Measurements from ENCODE around the gene PEX19.

PEX19 gene, protein sequence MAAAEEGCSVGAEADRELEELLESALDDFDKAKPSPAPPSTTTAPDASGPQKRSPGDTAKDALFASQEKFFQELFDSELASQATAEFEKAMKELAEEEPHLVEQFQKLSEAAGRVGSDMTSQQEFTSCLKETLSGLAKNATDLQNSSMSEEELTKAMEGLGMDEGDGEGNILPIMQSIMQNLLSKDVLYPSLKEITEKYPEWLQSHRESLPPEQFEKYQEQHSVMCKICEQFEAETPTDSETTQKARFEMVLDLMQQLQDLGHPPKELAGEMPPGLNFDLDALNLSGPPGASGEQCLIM
- total RNA-seq: 28.2 to 51.0 (median 43.8) reads per million in 9 experiments

DNA sequence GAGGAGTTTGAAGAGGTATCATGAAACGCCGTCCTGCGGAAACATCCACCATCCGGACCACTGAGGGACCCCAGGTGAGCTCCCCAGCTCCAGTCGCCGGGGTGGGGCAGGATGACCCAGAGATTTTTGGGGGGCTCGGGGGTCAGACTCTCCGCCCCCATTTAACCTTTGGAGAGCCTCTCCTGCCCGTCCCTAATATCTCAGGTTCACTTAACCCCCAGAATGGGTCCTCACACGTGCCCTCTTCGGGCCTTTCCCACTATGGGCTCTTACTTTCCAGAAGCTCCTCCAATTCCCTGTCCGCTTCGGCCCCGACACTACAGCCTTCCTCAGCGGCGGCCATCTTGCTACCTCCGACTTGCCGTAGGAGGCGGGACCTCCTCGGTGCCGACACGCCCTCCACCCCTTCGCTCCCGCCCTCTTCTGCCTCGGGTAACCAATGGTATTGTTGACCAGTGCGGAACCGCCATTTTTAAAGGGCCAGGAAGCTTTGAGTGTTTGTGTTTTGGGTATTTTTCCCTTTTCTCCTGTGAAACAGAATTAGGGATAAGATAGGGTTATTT is at the start of gene PEX19:
Gene PEX19 (minus strand): TSS at position 352 of the 563 bp plus-strand sequence. CDS start 9 bp downstream, at position 343.
- no peaks in the 10 kb centered on the region for H3K27me3 Mint-ChIP-seq
- no peaks in the 10 kb centered on the region for H3K9me3 Mint-ChIP-seq
- peaks cover 53% of the 10 kb centered on the region for H3K36me3 Mint-ChIP-seq (ENCODE audit: insufficient read depth)
- H3K4me1 Mint-ChIP-seq (ENCODE audit: low read depth in 2 of 2): peaks cover 22 to 26% of the 10 kb centered on the region in 2 donors
- DNase-seq: peak; percentile 93 to 96 (median 94)
- H3K4me3 Mint-ChIP-seq: peak within 1 kb of the TSS; percentile 99 to 100
- peak within 1 kb of the TSS; percentile 93 to 98 for H3K27ac Mint-ChIP-seq
- ATAC-seq (replicated peaks): peak; percentile 100

DNA sequence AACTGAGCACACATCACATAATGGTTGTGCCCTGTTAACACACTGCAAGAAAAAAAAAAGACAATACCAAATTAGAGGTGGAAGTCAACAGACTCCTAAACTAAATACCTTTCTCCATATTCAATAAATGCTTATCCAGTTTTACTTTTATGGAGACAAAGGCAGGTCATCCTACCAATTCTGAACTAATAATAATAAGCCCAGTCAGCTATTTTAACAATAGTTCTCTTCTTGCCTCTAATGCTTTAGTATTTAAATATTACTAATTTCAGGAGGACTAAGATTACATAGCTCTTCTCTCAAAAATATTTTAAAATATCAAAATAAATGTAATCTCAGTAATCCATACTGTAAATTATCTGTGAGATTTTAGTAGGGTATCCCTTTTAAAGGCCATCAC is 47.6 kb upstream of the PEX19 start:
- Mint-ChIP-seq H3K4me1 (ENCODE audit: low read depth in 2 of 2) (peaks cover 7 to 12% of the 10 kb centered on the region in 2 donors), H3K27ac (no peak overlapping the region), H3K36me3 (ENCODE audit: insufficient read depth) (peaks cover 88% of the 10 kb centered on the region), H3K27me3 (no peaks in the 10 kb centered on the region), H3K4me3 (no peak overlapping the region), H3K9me3 (no peaks in the 10 kb centered on the region)
- no peak for DNase-seq
- ATAC-seq (replicated peaks): no peak

GRCh38 chr1:160330119-160330518 is 45.2 kb upstream of the PEX19 start:
- DNase-seq: no peak
- peaks cover 89% of the 10 kb centered on the region for H3K36me3 Mint-ChIP-seq (ENCODE audit: insufficient read depth)
- H3K27me3 Mint-ChIP-seq: no peaks in the 10 kb centered on the region
- H3K4me3 Mint-ChIP-seq: no peak overlapping the region
- peaks cover 7 to 15% of the 10 kb centered on the region in 2 donors for H3K4me1 Mint-ChIP-seq (ENCODE audit: low read depth in 2 of 2)
- H3K27ac Mint-ChIP-seq: peak overlapping the region; percentile 29 to 63
- no peak for ATAC-seq (replicated peaks)
- no peaks in the 10 kb centered on the region for H3K9me3 Mint-ChIP-seq

GRCh38 chr1:160328184-160328583 is 43.3 kb upstream of the PEX19 start:
- no peak overlapping the region for H3K4me3 Mint-ChIP-seq
- peaks cover 7 to 15% of the 10 kb centered on the region in 2 donors for H3K4me1 Mint-ChIP-seq (ENCODE audit: low read depth in 2 of 2)
- no peaks in the 10 kb centered on the region for H3K27me3 Mint-ChIP-seq
- no peak overlapping the region for H3K27ac Mint-ChIP-seq
- H3K9me3 Mint-ChIP-seq: no peaks in the 10 kb centered on the region
- peaks cover 91% of the 10 kb centered on the region for H3K36me3 Mint-ChIP-seq (ENCODE audit: insufficient read depth)
- DNase-seq: no peak
- no peak for ATAC-seq (replicated peaks)

DNA sequence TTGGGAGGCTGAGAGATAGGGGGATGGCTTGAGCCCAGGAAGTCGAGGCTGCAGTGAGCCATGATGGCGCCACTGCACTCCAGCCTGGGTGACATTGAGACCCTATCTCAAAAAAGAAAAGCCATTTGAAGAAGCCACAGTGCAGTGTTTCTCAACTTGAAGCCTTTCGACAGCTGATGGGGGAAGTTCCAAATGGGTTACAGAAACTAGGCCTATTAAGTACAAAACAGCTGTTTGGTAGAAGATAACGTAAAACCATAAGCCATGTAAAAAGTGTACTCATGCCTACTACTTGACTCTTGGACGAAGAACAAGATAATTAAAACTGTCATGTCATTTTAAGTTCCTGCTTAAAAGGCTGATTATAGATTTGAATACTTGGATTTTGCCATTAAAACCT is 41.5 kb upstream of the PEX19 start:
- Mint-ChIP-seq H3K4me1 (ENCODE audit: low read depth in 2 of 2) (peaks cover 12 to 21% of the 10 kb centered on the region in 2 donors), H3K4me3 (no peak overlapping the region), H3K27me3 (no peaks in the 10 kb centered on the region), H3K9me3 (no peaks in the 10 kb centered on the region), H3K27ac (peak overlapping the region in 1 of 2 donors; percentile 46), H3K36me3 (ENCODE audit: insufficient read depth) (peaks cover 88% of the 10 kb centered on the region)
- ATAC-seq (replicated peaks) (no peak), DNase-seq (no peak)

GRCh38 chr1:160325252-160325651 is 40.3 kb upstream of the PEX19 start:
- peaks cover 88% of the 10 kb centered on the region for H3K36me3 Mint-ChIP-seq (ENCODE audit: insufficient read depth)

GRCh38 chr1:160322831-160323230 is 37.9 kb upstream of the PEX19 start:
- Mint-ChIP-seq H3K27ac (no peak overlapping the region), H3K4me3 (no peak overlapping the region), H3K9me3 (no peaks in the 10 kb centered on the region), H3K4me1 (ENCODE audit: low read depth in 2 of 2) (peaks cover 8 to 34% of the 10 kb centered on the region in 2 donors), H3K27me3 (no peaks in the 10 kb centered on the region), H3K36me3 (ENCODE audit: insufficient read depth) (peaks cover 88% of the 10 kb centered on the region)
- ATAC-seq (replicated peaks): no peak
- no peak for DNase-seq

More at GRCh38 chr1:160325252-160325651, 40.3 kb upstream of the PEX19 start:
- Mint-ChIP-seq H3K27ac (peak overlapping the region in 1 of 2 donors; percentile 20), H3K4me3 (no peak overlapping the region), H3K4me1 (ENCODE audit: low read depth in 2 of 2) (peaks cover 12 to 29% of the 10 kb centered on the region in 2 donors), H3K27me3 (no peaks in the 10 kb centered on the region), H3K9me3 (no peaks in the 10 kb centered on the region)
- DNase-seq (no peak), ATAC-seq (replicated peaks) (no peak)

- Mint-ChIP-seq H3K4me1 (ENCODE audit: low read depth in 2 of 2) (peaks cover 8 to 22% of the 10 kb centered on the region in 2 donors), H3K27me3 (no peaks in the 10 kb centered on the region), H3K4me3 (no peak overlapping the region), H3K36me3 (ENCODE audit: insufficient read depth) (peaks cover 90% of the 10 kb centered on the region), H3K27ac (peak overlapping the region in 1 of 2 donors; percentile 51), H3K9me3 (peaks cover 0 to 6% of the 10 kb centered on the region in 2 donors)
- no peak for ATAC-seq (replicated peaks)
- DNase-seq: no peak
These were observed 30.4 kb upstream of the PEX19 start for GRCh38 chr1:160315359-160315758.

DNA sequence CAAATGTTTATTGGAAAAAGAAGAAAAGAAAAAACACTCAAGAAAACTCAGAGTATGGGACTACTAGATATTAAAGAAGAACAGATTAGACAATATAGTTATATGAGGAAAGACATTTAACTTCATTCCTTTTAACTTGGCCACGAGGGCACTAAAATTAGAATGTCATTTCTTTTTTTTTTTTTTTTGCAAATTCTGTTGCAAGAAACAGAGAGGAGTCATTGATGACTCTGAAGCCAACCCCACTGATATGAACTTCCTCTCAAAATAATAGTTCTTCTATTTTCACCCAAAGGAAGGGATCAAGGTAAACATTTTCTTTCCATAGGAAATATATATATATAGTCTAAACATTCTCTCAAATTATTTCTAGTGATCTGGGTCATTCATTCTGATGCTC is 24.6 kb upstream of the PEX19 start:
- no peaks in the 10 kb centered on the region for H3K4me1 Mint-ChIP-seq (ENCODE audit: low read depth in 2 of 2)
- H3K36me3 Mint-ChIP-seq (ENCODE audit: insufficient read depth): peaks cover 88% of the 10 kb centered on the region
- H3K27ac Mint-ChIP-seq: peak overlapping the region; percentile 30 to 56
- H3K4me3 Mint-ChIP-seq: no peak overlapping the region
- no peaks in the 10 kb centered on the region for H3K9me3 Mint-ChIP-seq
- H3K27me3 Mint-ChIP-seq: no peaks in the 10 kb centered on the region
- ATAC-seq (replicated peaks) (no peak), DNase-seq (no peak)

GRCh38 chr1:160309185-160309557 is 24.2 kb upstream of the PEX19 start:
- Mint-ChIP-seq H3K9me3 (no peaks in the 10 kb centered on the region), H3K27ac (peak overlapping the region; percentile 30 to 56), H3K4me1 (ENCODE audit: low read depth in 2 of 2) (no peaks in the 10 kb centered on the region), H3K36me3 (ENCODE audit: insufficient read depth) (peaks cover 88% of the 10 kb centered on the region), H3K27me3 (no peaks in the 10 kb centered on the region), H3K4me3 (no peak overlapping the region)
- ATAC-seq (replicated peaks) (no peak), DNase-seq (no peak)

DNA sequence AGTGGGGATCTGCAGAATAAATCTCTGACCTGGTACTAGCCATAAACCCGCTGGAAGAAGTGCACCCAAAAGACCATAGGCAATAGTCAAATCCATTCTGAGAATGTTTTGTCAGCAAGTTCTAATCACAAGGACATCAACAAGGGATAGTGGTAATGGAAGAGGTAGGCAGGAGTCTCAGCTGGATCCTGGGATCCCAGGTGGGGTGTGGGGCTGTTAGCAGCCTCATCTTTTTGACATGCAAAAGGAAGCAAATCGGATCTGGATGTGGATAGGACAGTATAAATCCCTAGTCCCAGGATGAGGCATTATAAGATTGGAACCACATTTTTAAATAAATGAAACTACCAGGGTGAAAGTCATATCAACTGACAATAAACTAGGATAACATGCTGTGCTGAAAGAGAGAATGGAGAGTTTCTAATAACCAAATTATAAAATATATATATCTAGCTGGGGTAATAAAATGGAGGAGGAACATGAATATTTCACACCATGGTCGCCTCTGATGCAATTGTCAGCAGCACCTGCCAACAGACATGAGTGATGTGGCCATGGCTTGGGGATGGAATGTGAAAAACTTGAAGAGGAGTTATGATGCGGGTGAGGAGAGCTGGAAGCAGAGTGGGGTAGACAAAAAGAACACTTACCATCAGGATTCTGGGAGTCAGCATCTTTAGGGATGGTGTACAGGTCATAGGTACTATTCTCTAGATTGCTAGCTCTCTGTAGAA is 23.7 kb upstream of the PEX19 start:
- Mint-ChIP-seq H3K27me3 (no peaks in the 10 kb centered on the region), H3K36me3 (ENCODE audit: insufficient read depth) (peaks cover 88% of the 10 kb centered on the region), H3K9me3 (no peaks in the 10 kb centered on the region), H3K4me3 (no peak overlapping the region), H3K27ac (peak overlapping the region in 1 of 2 donors; percentile 30), H3K4me1 (ENCODE audit: low read depth in 2 of 2) (no peaks in the 10 kb centered on the region)
- no peak for DNase-seq
- no peak for ATAC-seq (replicated peaks)

DNA sequence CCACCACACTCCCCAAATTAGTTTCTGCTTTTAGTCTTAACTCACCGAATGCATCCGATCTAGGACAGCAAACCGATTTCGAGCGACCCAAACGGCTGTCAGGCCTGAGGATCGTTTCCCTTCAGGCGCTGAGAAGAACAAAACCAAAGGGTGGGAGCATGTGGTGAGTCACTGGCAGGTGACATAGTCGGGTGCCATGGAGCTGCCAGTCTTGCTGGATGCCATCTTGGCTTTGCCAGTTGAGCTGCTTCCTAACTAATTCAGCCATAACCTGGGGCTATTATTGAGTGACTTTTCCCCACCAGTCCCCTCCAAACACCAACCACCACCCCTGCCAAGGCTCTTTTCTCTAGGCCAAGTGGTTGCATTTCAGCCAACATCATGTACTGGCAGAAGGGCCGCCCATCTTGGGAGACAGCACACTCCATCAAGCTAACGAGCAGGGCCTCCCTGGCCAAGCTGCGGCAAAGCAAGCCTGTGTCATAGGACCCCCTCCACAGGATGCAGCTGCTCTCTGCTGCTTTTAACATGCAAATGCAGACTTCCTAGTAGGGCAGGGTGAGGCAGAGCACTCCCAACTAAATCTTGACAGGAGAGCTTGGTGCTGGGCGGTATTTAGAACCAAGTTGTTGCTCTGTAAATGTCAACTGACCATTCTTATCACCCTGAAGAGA is 22.3 kb upstream of the PEX19 start:
- no peak for ATAC-seq (replicated peaks)
- no peaks in the 10 kb centered on the region for H3K9me3 Mint-ChIP-seq
- no peaks in the 10 kb centered on the region for H3K4me1 Mint-ChIP-seq (ENCODE audit: low read depth in 2 of 2)
- H3K27me3 Mint-ChIP-seq: no peaks in the 10 kb centered on the region
- DNase-seq: no peak
- peaks cover 82% of the 10 kb centered on the region for H3K36me3 Mint-ChIP-seq (ENCODE audit: insufficient read depth)
- no peak overlapping the region for H3K4me3 Mint-ChIP-seq
- peak overlapping the region in 1 of 2 donors; percentile 29 for H3K27ac Mint-ChIP-seq

- no peaks in the 10 kb centered on the region for H3K9me3 Mint-ChIP-seq
- no peak for DNase-seq
- peaks cover 82% of the 10 kb centered on the region for H3K36me3 Mint-ChIP-seq (ENCODE audit: insufficient read depth)
- no peak for ATAC-seq (replicated peaks)
- peaks cover 0 to 2% of the 10 kb centered on the region in 2 donors for H3K4me1 Mint-ChIP-seq (ENCODE audit: low read depth in 2 of 2)
- H3K27ac Mint-ChIP-seq: peak overlapping the region in 1 of 2 donors; percentile 86
- no peaks in the 10 kb centered on the region for H3K27me3 Mint-ChIP-seq
- no peak overlapping the region for H3K4me3 Mint-ChIP-seq
These were observed 15.2 kb upstream of the PEX19 start for GRCh38 chr1:160300173-160300572.
